Endodermal cell (in vitro differentiated cells): ENCODE results near the gene ANKLE2. TPM values are rescaled to one million over a fixed set of nuclear protein-coding genes. Genes with fewer than 3 reads are reported as not detected.

Experiments used
- DNase-seq: peaks from one replicate; pipeline ENCODE4 v3.0.0-alpha.2; 2017
- H3K27ac ChIP-seq: 2 replicates; pipeline ENCODE4 v1.5.1; 2013; ENCODE audit warnings: mild to moderate bottlenecking, low read depth, low read length, moderate library complexity
- H3K27me3 ChIP-seq: 2 replicates; pipeline ENCODE4 v1.6.1; 2013; ENCODE audit warnings: mild to moderate bottlenecking, low read length, moderate library complexity; ENCODE audit not compliant: insufficient read depth, control insufficient read depth, poor library complexity, severe bottlenecking
- H3K36me3 ChIP-seq: 2 replicates; pipeline ENCODE4 v1.7.0; 2013; ENCODE audit warnings: mild to moderate bottlenecking, low read length, moderate library complexity; ENCODE audit not compliant: control insufficient read depth, insufficient read depth
- H3K4me1 ChIP-seq: one replicate; pipeline ENCODE4 v1.7.0; 2013; ENCODE audit warnings: low read length; ENCODE audit not compliant: control insufficient read depth, insufficient read depth
- H3K4me3 ChIP-seq: 2 replicates; pipeline ENCODE4 v1.5.1; 2013; ENCODE audit warnings: mild to moderate bottlenecking, low read length, moderate library complexity
- H3K9ac ChIP-seq: 2 replicates; pipeline ENCODE4 v1.6.1; 2013; ENCODE audit warnings: mild to moderate bottlenecking, low read length, moderate library complexity; ENCODE audit not compliant: poor library complexity, severe bottlenecking; ENCODE audit errors: extremely low read depth
- H3K9me3 ChIP-seq: 2 replicates; pipeline ENCODE4 v1.6.1; 2013; ENCODE audit warnings: mild to moderate bottlenecking, low read length, moderate library complexity; ENCODE audit not compliant: control insufficient read depth
- H3K27ac Mint-ChIP-seq: 2 replicates; pipeline ENCODE4 v1.8.0; 2020; ENCODE audit warnings: mixed read lengths
- H3K27me3 Mint-ChIP-seq: 2 replicates; pipeline ENCODE4 v1.8.0; 2021; ENCODE audit warnings: mild to moderate bottlenecking, mixed read lengths; ENCODE audit not compliant: insufficient read depth
- H3K36me3 Mint-ChIP-seq: 2 replicates; pipeline ENCODE4 v1.8.0; 2020; ENCODE audit warnings: low read depth, mixed read lengths
- H3K4me1 Mint-ChIP-seq: 2 replicates; pipeline ENCODE4 v1.8.0; 2020; ENCODE audit warnings: mixed read lengths
- H3K4me3 Mint-ChIP-seq: 2 replicates; pipeline ENCODE4 v1.8.0; 2020; ENCODE audit warnings: mild to moderate bottlenecking, moderate library complexity, mixed read lengths
- H3K9me3 Mint-ChIP-seq: 2 replicates; pipeline ENCODE4 v1.8.0; 2020; ENCODE audit warnings: mild to moderate bottlenecking, mixed read lengths
- CTCF ChIP-seq: fragments of 200-600 bp; sonication (generic); conservative IDR thresholded peaks from 2 replicates; pipeline ENCODE4 v1.5.0; 2021; ENCODE audit warnings: antibody characterized with exemption, mild to moderate bottlenecking
- whole genome bisulfite sequencing, 2 experiments: methylation state at CpG; one replicate each; pipeline versions ENCODE4 v1.1.5 to v1.1.7; 2013; ENCODE audit warnings: missing lambda C conversion rate in 2 of 2, mixed read lengths in 1 of 2; ENCODE audit not compliant: insufficient coverage in 1 of 2, insufficient read length in 1 of 2; 5-methylcytosine and 5-hydroxymethylcytosine counted together
- total RNA-seq, 2 donors: library from RNA; stranded (reverse); fragmentation: NEBNext Ultra II Directional in 1 of 2; extraction: Animal tissue kit (Norgen Biotek cat#: 25700) in 1 of 2; gene quantifications; 2 replicates in 1 of 2; 3 replicates in 1 of 2; pipeline ENCODE4 v1.2.1, GENCODE V29; 2021

ANKLE2 gene
- total RNA-seq, 2 donors from 2014 or later = 87.8 to 88.5 TPM

GRCh38 chr12:132703641-132704040 is 58.0 kb downstream of the ANKLE2 start:
- no peaks in the 10 kb centered on the region for H3K4me1 Mint-ChIP-seq
- 93 to 94% methylated on average over 9 of the region's 9 CpGs for WGBS, 2 experiments
- Histone ChIP-seq H3K27me3 (no peaks in the 10 kb centered on the region), H3K9ac (no peak overlapping the region), H3K27ac (no peak overlapping the region), H3K9me3 (no peaks in the 10 kb centered on the region), H3K36me3 (peaks cover 26% of the 10 kb centered on the region), H3K4me1 (no peaks in the 10 kb centered on the region), H3K4me3 (no peak overlapping the region)
- H3K9me3 Mint-ChIP-seq = no peaks in the 10 kb centered on the region
- H3K27ac Mint-ChIP-seq = peak overlapping the region; percentile 44
- peaks cover 49% of the 10 kb centered on the region for H3K36me3 Mint-ChIP-seq
- H3K27me3 Mint-ChIP-seq = no peaks in the 10 kb centered on the region
- TF ChIP-seq CTCF = no peak
- no peak overlapping the region for H3K4me3 Mint-ChIP-seq
- no peak for DNase-seq

- Mint-ChIP-seq H3K36me3 (peaks cover 53% of the 10 kb centered on the region), H3K9me3 (no peaks in the 10 kb centered on the region), H3K4me1 (no peaks in the 10 kb centered on the region), H3K4me3 (no peak overlapping the region), H3K27ac (no peak overlapping the region), H3K27me3 (no peaks in the 10 kb centered on the region)
- peak; percentile 24 for TF ChIP-seq CTCF
- H3K27ac ChIP-seq = no peak overlapping the region
- peaks cover 34% of the 10 kb centered on the region for H3K36me3 ChIP-seq
- WGBS, 2 experiments = 61 to 79% methylated on average over 2 to 4 of the region's 4 CpGs
- no peaks in the 10 kb centered on the region for H3K9me3 ChIP-seq
- DNase-seq = no peak
- no peak overlapping the region for H3K4me3 ChIP-seq
- H3K4me1 ChIP-seq = no peaks in the 10 kb centered on the region
- H3K9ac ChIP-seq = no peak overlapping the region
- no peaks in the 10 kb centered on the region for H3K27me3 ChIP-seq
Measured at GRCh38 chr12:132702640-132703039, 59.0 kb downstream of the ANKLE2 start.

- Mint-ChIP-seq H3K9me3 (no peaks in the 10 kb centered on the region), H3K27ac (no peak overlapping the region), H3K27me3 (no peaks in the 10 kb centered on the region), H3K36me3 (peaks cover 61% of the 10 kb centered on the region), H3K4me1 (no peaks in the 10 kb centered on the region), H3K4me3 (no peak overlapping the region)
- no peaks in the 10 kb centered on the region for H3K9me3 ChIP-seq
- no peak for TF ChIP-seq CTCF
- H3K27ac ChIP-seq = no peak overlapping the region
- H3K27me3 ChIP-seq = no peaks in the 10 kb centered on the region
- H3K36me3 ChIP-seq = peaks cover 48% of the 10 kb centered on the region
- 98 to 100% methylated on average over 7 to 10 of the region's 10 CpGs for WGBS, 2 experiments
- no peak overlapping the region for H3K4me3 ChIP-seq
- no peak overlapping the region for H3K9ac ChIP-seq
- H3K4me1 ChIP-seq = no peaks in the 10 kb centered on the region
- no peak for DNase-seq
Measured at GRCh38 chr12:132700212-132700822, 61.3 kb downstream of the ANKLE2 start.
